HG02981 (cell line): ENCODE data around the gene WNT5B.
"Not testable (repeated sequence)": the region's sequence is repeated elsewhere in the genome, so short reads cannot be mapped to it uniquely, and the experiment has no call there.

Experiments
- ATAC-seq: cut with Tn5 transposase; IDR thresholded peaks from one replicate; pipeline ENCODE4 v1.9.1; 2021; ENCODE audit warnings: mild to moderate bottlenecking, moderate library complexity; ENCODE audit not compliant: unreplicated experiment

The WNT5B gene

GRCh38 chr12:1681493-1681807 lies 52.4 kb downstream of the WNT5B start:
- no peak for ATAC-seq

GRCh38 chr12:1688086-1688710 lies 59.2 kb downstream of the WNT5B start:
- ATAC-seq = no peak

GRCh38 chr12:1690578-1691122 lies 61.6 kb downstream of the WNT5B start, which contains the start of gene ADIPOR2:
TSS of gene ADIPOR2 (plus strand) at chr12:1691070. CDS start at chr12:1754344, 63,274 bp downstream.
- peak; percentile 96 for ATAC-seq

GRCh38 chr12:1691123-1692007 lies 62.3 kb downstream of the WNT5B start:
- ATAC-seq = peak; percentile 28

GRCh38 chr12:1692226-1692625 lies 63.2 kb downstream of the WNT5B start:
- ATAC-seq = no peak

- ATAC-seq = no peak
Observed at GRCh38 chr12:1692895-1693610, 64.0 kb downstream of the WNT5B start.

GRCh38 chr12:1695097-1695496 lies 66.1 kb downstream of the WNT5B start:
- ATAC-seq = not testable (repeated sequence)

- ATAC-seq = no peak
Observed at GRCh38 chr12:1695886-1696670, 67.0 kb downstream of the WNT5B start.

- no peak for ATAC-seq
Observed at GRCh38 chr12:1696800-1697199, 67.8 kb downstream of the WNT5B start.
